ENCODE measurements around the gene STRBP. TPM values are rescaled to one million over a fixed set of nuclear protein-coding genes. Genes with fewer than 3 reads are reported as not detected.

The STRBP gene
- total and polyA plus RNA-seq, 2 of the 4 experiments (the other 2 are of a cell fraction): 2.1 to 2.5 TPM

DNA sequence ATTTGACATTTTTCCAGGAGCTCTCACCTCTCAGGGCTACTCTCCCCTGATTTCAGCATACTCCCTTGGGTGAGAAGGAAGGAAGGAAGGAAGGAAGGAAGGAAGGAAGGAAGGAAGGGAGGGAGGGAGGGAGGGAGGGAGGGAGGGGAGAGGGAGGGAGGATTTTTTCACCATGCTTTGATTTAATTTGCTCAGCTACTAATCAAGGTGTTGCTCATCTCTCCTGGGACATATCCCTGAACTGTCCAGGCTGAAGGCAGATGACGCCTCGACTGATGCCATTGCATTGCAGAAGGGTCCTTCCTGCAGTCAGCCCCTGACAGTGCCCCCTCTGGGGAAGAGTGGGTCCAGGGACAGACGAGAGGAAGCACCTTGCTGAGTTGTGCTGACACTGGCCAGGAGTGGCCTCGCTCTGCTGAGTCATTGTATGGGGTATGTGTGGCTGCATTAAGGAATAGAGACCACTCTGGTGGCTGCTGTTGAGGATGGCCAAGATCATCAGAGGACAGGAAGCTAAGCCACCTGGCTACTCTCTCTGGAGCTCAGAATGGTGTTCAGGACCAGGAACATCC lies 44.0 kb upstream of the STRBP start:
- ChIA-PET POLR2A (ENCODE audit: unreplicated experiment) (no interaction called here), CTCF (interaction anchor here (0.6 kb wide), 1 partner anchor 19 kb away, joined by 6 read pairs; no protein-coding TSS in a partner anchor)
- no peak overlapping the region for H2BK120ac ChIP-seq (ENCODE audit: low read depth, low read length)
- no peak overlapping the region for H3K23ac ChIP-seq (ENCODE audit: low read depth, low read length)
- no peak overlapping the region for H3K4ac ChIP-seq (ENCODE audit: low read depth, low read length)
- no peak overlapping the region for H2BK15ac ChIP-seq (ENCODE audit: low read depth, low read length)
- H3K18ac ChIP-seq (ENCODE audit: low read depth, low read length): no peak overlapping the region
- no CpG with 5 or more reads among the region's 4 CpGs for whole genome bisulfite sequencing, 2 experiments (ENCODE audit: extremely low coverage in 2 of 2, insufficient read length in 1 of 2)
- H3K4me3 ChIP-seq (ENCODE audit: insufficient read depth, low read depth, low read length): no peak overlapping the region
- no peak overlapping the region for H4K8ac ChIP-seq (ENCODE audit: low read depth in 2 of 2, low read length in 2 of 2)
- peaks cover 23% of the 10 kb centered on the region for H3K27me3 ChIP-seq (ENCODE audit: control insufficient read depth, insufficient read depth, low read length)
- H3K9me1 ChIP-seq (ENCODE audit: insufficient read depth, low read length): no peaks in the 10 kb centered on the region
- H4K5ac ChIP-seq (ENCODE audit: low read depth, low read length): no peak overlapping the region
- no peak for TF ChIP-seq CEBPB (IDR thresholded peaks at IDR 0.05; ENCODE audit: low read depth, low read length)
- TF ChIP-seq RAD21 (IDR thresholded peaks at IDR 0.05; ENCODE audit: low read length): no peak
- no peak for TF ChIP-seq MAFK (IDR thresholded peaks at IDR 0.05; ENCODE audit: low read depth, low read length)
- no peak for TF ChIP-seq CHD1 (IDR thresholded peaks at IDR 0.05; ENCODE audit: low read depth, low read length)
- TF ChIP-seq SMC3 (IDR thresholded peaks at IDR 0.05; ENCODE audit: low read depth, low read length): no peak
- no peak for TF ChIP-seq POLR2A (IDR thresholded peaks at IDR 0.05; ENCODE audit: low read depth, low read length)
- no peak for TF ChIP-seq RCOR1 (IDR thresholded peaks at IDR 0.05; ENCODE audit: insufficient replicate concordance, low read length)
- H2BK20ac ChIP-seq (ENCODE audit: low read depth, low read length): no peak overlapping the region
- H3K79me1 ChIP-seq (ENCODE audit: low read depth in 1 of 2, low read length in 2 of 2): no peaks in the 10 kb centered on the region
- no peak overlapping the region for H2BK5ac ChIP-seq (ENCODE audit: low read depth, low read length, poor library complexity, severe bottlenecking)
- no peak overlapping the region for H3K9ac ChIP-seq (ENCODE audit: low read depth, low read length)
- no peak overlapping the region for H2AK9ac ChIP-seq (replicated peaks; ENCODE audit: low read depth, low read length, poor library complexity)
- no peak overlapping the region for H3K56ac ChIP-seq (ENCODE audit: extremely low read depth, insufficient read depth, low read length)
- no peaks in the 10 kb centered on the region for H3K4me1 ChIP-seq (ENCODE audit: control insufficient read depth, insufficient read depth, low read length)
- no peaks in the 10 kb centered on the region for H4K20me1 ChIP-seq (ENCODE audit: insufficient read depth, low read length)
- H4K91ac ChIP-seq (ENCODE audit: insufficient read depth, low read depth, low read length): no peak overlapping the region
- no peak for ATAC-seq (ENCODE audit: low read depth)
- no peaks in the 10 kb centered on the region for H3K36me3 ChIP-seq (ENCODE audit: control insufficient read depth, insufficient read depth, low read length)
- no peak overlapping the region for H3K14ac ChIP-seq (replicated peaks; ENCODE audit: low read depth, low read length)
- DNase-seq: no peak
- no peak overlapping the region for H3K27ac ChIP-seq (ENCODE audit: insufficient read depth, low read length)
- dilution Hi-C loops (cut with HindIII; ENCODE audit: low sequenced_read_pairs, unreplicated experiment): no loop called here
- no peak overlapping the region for H2AFZ ChIP-seq (replicated peaks; ENCODE audit: low read length, poor library complexity)
- no peak overlapping the region for H2AK5ac ChIP-seq (ENCODE audit: low read depth, low read length)
- no TSS peak for BruUV-seq (replicated peaks)
- in situ Hi-C loops (cut with MboI; ENCODE audit: low sequenced_read_pairs): no loop called here
- intact Hi-C loops (cut with micrococcal nuclease): no loop called here
- H3K9me3 ChIP-seq (ENCODE audit: control insufficient read depth, insufficient read depth, low read length): no peaks in the 10 kb centered on the region
- no peak overlapping the region for H3K4me2 ChIP-seq (ENCODE audit: low read depth, low read length)

All from IMR-90 (cell line).